ENCODE results near the gene NDUFV2.

GRCh38 chr18:9135081-9135911 is 32.8 kb downstream of the NDUFV2 start:
- TF ChIP-seq, protein P1, sequence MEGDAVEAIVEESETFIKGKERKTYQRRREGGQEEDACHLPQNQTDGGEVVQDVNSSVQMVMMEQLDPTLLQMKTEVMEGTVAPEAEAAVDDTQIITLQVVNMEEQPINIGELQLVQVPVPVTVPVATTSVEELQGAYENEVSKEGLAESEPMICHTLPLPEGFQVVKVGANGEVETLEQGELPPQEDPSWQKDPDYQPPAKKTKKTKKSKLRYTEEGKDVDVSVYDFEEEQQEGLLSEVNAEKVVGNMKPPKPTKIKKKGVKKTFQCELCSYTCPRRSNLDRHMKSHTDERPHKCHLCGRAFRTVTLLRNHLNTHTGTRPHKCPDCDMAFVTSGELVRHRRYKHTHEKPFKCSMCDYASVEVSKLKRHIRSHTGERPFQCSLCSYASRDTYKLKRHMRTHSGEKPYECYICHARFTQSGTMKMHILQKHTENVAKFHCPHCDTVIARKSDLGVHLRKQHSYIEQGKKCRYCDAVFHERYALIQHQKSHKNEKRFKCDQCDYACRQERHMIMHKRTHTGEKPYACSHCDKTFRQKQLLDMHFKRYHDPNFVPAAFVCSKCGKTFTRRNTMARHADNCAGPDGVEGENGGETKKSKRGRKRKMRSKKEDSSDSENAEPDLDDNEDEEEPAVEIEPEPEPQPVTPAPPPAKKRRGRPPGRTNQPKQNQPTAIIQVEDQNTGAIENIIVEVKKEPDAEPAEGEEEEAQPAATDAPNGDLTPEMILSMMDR (optimal IDR thresholded peaks at IDR 0.05 in 1 of 3, IDR thresholded peaks at IDR 0.05 in 1 of 3, conservative IDR thresholded peaks at IDR 0.05 in 1 of 3; ENCODE audit: extremely low read depth in 1 of 3, insufficient read depth in 2 of 3, low read length in 3 of 3) = no peak
- TF ChIP-seq EZH2 (IDR thresholded peaks at IDR 0.05; ENCODE audit: low read length) = no peak

Data from keratinocyte (primary cell).